HG03175 (cell line): ENCODE results near the gene RNMT.
"Not testable (repeated sequence)": the region's sequence is repeated elsewhere in the genome, so short reads cannot be mapped to it uniquely, and the experiment has no call there.

Source experiments
- ATAC-seq: cut with Tn5 transposase; IDR thresholded peaks from one replicate; pipeline ENCODE4 v1.9.1; 2021; ENCODE audit warnings: mild to moderate bottlenecking, moderate library complexity; ENCODE audit not compliant: unreplicated experiment

Gene RNMT

GRCh38 chr18:13730481-13730880 lies 4.0 kb downstream of the RNMT start:
- no peak for ATAC-seq

GRCh38 chr18:13735681-13736080 lies 9.2 kb downstream of the RNMT start:
- no peak for ATAC-seq

- ATAC-seq, result no peak
Measured at GRCh38 chr18:13745696-13746095, 19.2 kb downstream of the RNMT start.

- no peak for ATAC-seq
Measured at GRCh38 chr18:13746633-13747032, 20.2 kb downstream of the RNMT start.

GRCh38 chr18:13751599-13751998 lies 25.1 kb downstream of the RNMT start:
- ATAC-seq, result not testable (repeated sequence)

- ATAC-seq, result no peak
Measured at GRCh38 chr18:13756261-13756660, 29.8 kb downstream of the RNMT start.

- no peak for ATAC-seq
Measured at GRCh38 chr18:13756671-13757070, 30.2 kb downstream of the RNMT start.

GRCh38 chr18:13758622-13759021 lies 32.1 kb downstream of the RNMT start:
- no peak for ATAC-seq

- no peak for ATAC-seq
Measured at GRCh38 chr18:13760047-13760446, 33.6 kb downstream of the RNMT start.

GRCh38 chr18:13762690-13763439 lies 36.4 kb downstream of the RNMT start:
- no peak for ATAC-seq

- no peak for ATAC-seq
Measured at GRCh38 chr18:13775058-13775457, 48.6 kb downstream of the RNMT start.

GRCh38 chr18:13791181-13791580 lies 64.7 kb downstream of the RNMT start:
- no peak for ATAC-seq

GRCh38 chr18:13793819-13794218 lies 67.3 kb downstream of the RNMT start:
- ATAC-seq, result no peak

GRCh38 chr18:13796515-13796914 lies 70.0 kb downstream of the RNMT start:
- ATAC-seq, result no peak

GRCh38 chr18:13797157-13797611 lies 70.7 kb downstream of the RNMT start:
- ATAC-seq, result no peak

GRCh38 chr18:13799396-13799795 lies 72.9 kb downstream of the RNMT start:
- no peak for ATAC-seq

GRCh38 chr18:13800505-13801259 lies 74.2 kb downstream of the RNMT start:
- no peak for ATAC-seq

GRCh38 chr18:13801260-13801601 lies 74.8 kb downstream of the RNMT start:
- no peak for ATAC-seq

- no peak for ATAC-seq
Measured at GRCh38 chr18:13804305-13804704, 77.8 kb downstream of the RNMT start.

- ATAC-seq, result no peak
Measured at GRCh38 chr18:13808294-13809042, 82.0 kb downstream of the RNMT start.

GRCh38 chr18:13809043-13809430 lies 82.6 kb downstream of the RNMT start:
- ATAC-seq, result no peak
